Measurements from ENCODE around the gene KNDC1. TPM values are rescaled to one million over a fixed set of nuclear protein-coding genes. Genes with fewer than 3 reads are reported as not detected.

KNDC1 gene
- total and polyA plus RNA-seq, 2 donors (not counting 3 experiments of a cell fraction or from before 2014, with no cell fraction given), result not detected

GRCh38 chr10:133211141-133211830 is 51.3 kb downstream of the KNDC1 start:
- FAIRE-seq (no peak), DNase-seq (ENCODE audit: low read depth, low spot score) (no peak)
- Histone ChIP-seq H3K4me2 (ENCODE audit: insufficient read depth, low read length) (no peak overlapping the region), H4K20me1 (replicated peaks; ENCODE audit: control insufficient read depth, extremely low read depth, insufficient read depth, low read length) (no peaks in the 10 kb centered on the region), H3K9ac (replicated peaks; ENCODE audit: extremely low read depth, insufficient read depth, low read length) (no peak overlapping the region), H3K4me3 (replicated peaks in 1 of 3; ENCODE audit: insufficient read depth in 1 of 3, low read depth in 1 of 3, low read length in 3 of 3) (no peak overlapping the region), H3K36me3 (ENCODE audit: control insufficient read depth in 2 of 2, extremely low read depth in 1 of 2, insufficient read depth in 2 of 2, low read length in 2 of 2) (no peaks in the 10 kb centered on the region), H2AFZ (ENCODE audit: low read depth, low read length) (no peak overlapping the region), H3K27me3 (ENCODE audit: control insufficient read depth in 2 of 2, insufficient read depth in 2 of 2, low read length in 2 of 2) (no peaks in the 10 kb centered on the region), H3K79me2 (ENCODE audit: control insufficient read depth, insufficient read depth, low read length) (no peaks in the 10 kb centered on the region), H3K9me3 (replicated peaks; ENCODE audit: control insufficient read depth, insufficient read depth, low read length) (no peaks in the 10 kb centered on the region), H3K4me1 (ENCODE audit: control insufficient read depth, extremely low read depth, insufficient read depth, low read length) (no peaks in the 10 kb centered on the region), H3K27ac (ENCODE audit: insufficient read depth, low read depth, low read length) (no peak overlapping the region), H3K9me1 (replicated peaks; ENCODE audit: control insufficient read depth, extremely low read depth, insufficient read depth, low read length) (no peaks in the 10 kb centered on the region)
- intact Hi-C loops (cut with micrococcal nuclease) (no loop called here), dilution Hi-C loops (cut with MboI; ENCODE audit: extremely low pct_ligation_motif_present, low sequenced_read_pairs) (no loop called here)
- POLR2A ChIA-PET, result no interaction called here
- CTCF ChIA-PET, result no interaction called here
- no peak for TF ChIP-seq CTCF (IDR thresholded peaks at IDR 0.05; ENCODE audit: extremely low read depth in 1 of 2, insufficient read depth in 1 of 2, low read depth in 1 of 2, low read length in 2 of 2)
- TF ChIP-seq MYC (IDR thresholded peaks at IDR 0.05; ENCODE audit: low read depth, low read length), result no peak
- TF ChIP-seq JUN (IDR thresholded peaks at IDR 0.05; ENCODE audit: borderline replicate concordance, insufficient read depth, insufficient read length, low read depth), result no peak
- TF ChIP-seq MAX (IDR thresholded peaks at IDR 0.05; ENCODE audit: insufficient read depth, insufficient read length), result no peak
- no peak for TF ChIP-seq POLR2A (IDR thresholded peaks at IDR 0.05; ENCODE audit: low read depth, low read length)
- TF ChIP-seq GATA2 (IDR thresholded peaks at IDR 0.05; ENCODE audit: insufficient read depth, insufficient read length, low read depth, low read length), result no peak
- no peak for TF ChIP-seq EZH2 (IDR thresholded peaks at IDR 0.05; ENCODE audit: borderline replicate concordance, low read depth, low read length, severe bottlenecking)
- TF ChIP-seq POLR2AphosphoS5 (IDR thresholded peaks at IDR 0.05; ENCODE audit: insufficient read depth, low read depth, low read length), result no peak
- no peak for TF ChIP-seq FOS (IDR thresholded peaks at IDR 0.05; ENCODE audit: borderline replicate concordance, insufficient read depth, low read length)
- BruUV-seq (replicated peaks), result no TSS peak
